ENCODE data around the gene CECR2. TPM values are rescaled to one million over a fixed set of nuclear protein-coding genes. Genes with fewer than 3 reads are reported as not detected.

CECR2 gene
- total and polyA plus RNA-seq, 2 of the 8 experiments (the other 6 are each of a cell fraction or from before 2014, with no cell fraction given) = 18.3 to 123 TPM

DNA sequence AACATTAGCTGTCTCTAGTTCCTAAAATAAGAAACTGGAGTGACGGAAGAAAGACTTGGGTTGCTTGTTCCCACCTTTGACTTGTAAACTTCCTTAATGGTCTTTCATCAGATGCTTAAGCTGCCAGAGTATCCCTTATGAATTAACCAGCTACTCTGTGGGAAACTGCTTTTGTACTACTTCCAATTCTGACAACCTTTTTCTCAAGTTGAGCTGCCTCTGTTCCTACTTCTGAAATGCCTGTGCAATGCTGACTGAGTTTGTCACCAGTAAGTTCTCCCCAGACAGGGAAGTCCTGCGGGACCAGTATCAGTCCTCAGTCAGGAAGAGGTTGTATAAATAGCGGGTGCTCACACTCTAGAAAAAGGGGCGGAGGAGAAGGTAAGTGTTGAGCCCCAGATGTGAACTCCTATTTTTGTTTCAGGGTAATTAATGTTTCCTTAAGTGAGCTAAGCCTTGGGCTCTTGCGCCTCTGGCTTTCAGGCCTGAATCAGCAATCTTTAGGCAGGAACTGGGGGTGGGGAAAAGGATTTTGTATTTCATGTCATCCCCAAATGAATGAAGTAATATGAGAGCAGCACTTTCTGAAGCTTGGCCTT lies 67.2 kb downstream of the CECR2 start:
- Histone ChIP-seq H3K18ac (ENCODE audit: extremely low read depth, low read length) (peak overlapping the region; percentile 52), H4K91ac (replicated peaks; ENCODE audit: insufficient read length, low read length) (no peak overlapping the region), H4K20me1 (replicated peaks in 1 of 2; ENCODE audit: control insufficient read depth in 1 of 2, insufficient read depth in 2 of 2, low read length in 2 of 2) (peaks cover 18 to 35% of the 10 kb centered on the region in 2 experiments), H2BK20ac (ENCODE audit: low read length) (no peak overlapping the region), H3K9me3 (ENCODE audit: insufficient read depth in 2 of 2, low read depth in 1 of 2, low read length in 1 of 2) (no peaks in the 10 kb centered on the region), H3K23me2 (ENCODE audit: low read depth, low read length) (peaks cover 2% of the 10 kb centered on the region; the same call in 1 of the 2 replicates), H3K4me3 (ENCODE audit: extremely low read depth in 1 of 4, insufficient read depth in 2 of 4, low read depth in 3 of 4, low read length in 4 of 4) (peak overlapping the region in 2 of 4 experiments; percentile 4 to 42; a peak in 5 of 8 replicates), H2BK15ac (ENCODE audit: low read length) (no peak overlapping the region), H3K4me2 (ENCODE audit: insufficient read depth in 1 of 2, low read depth in 2 of 2, low read length in 2 of 2) (peak overlapping the region; percentile 64 to 77), H2BK120ac (replicated peaks; ENCODE audit: low read depth, low read length) (no peak overlapping the region), H3K27me3 (replicated peaks in 1 of 4; ENCODE audit: control insufficient read depth in 3 of 4, extremely low read depth in 1 of 4, insufficient read depth in 3 of 4, low read length in 3 of 4) (no peaks in the 10 kb centered on the region), H4K8ac (ENCODE audit: extremely low read depth, insufficient read depth, low read length) (no peak overlapping the region), H2BK12ac (ENCODE audit: low read depth, low read length) (no peak overlapping the region), H2AFZ (ENCODE audit: low read length) (no peak overlapping the region), H2AK5ac (ENCODE audit: low read depth, low read length) (no peak overlapping the region), H3K79me2 (ENCODE audit: control insufficient read depth in 1 of 2, insufficient read depth in 2 of 2, low read length in 2 of 2) (peaks cover 27 to 99% of the 10 kb centered on the region in 2 experiments), H3K36me3 (ENCODE audit: control insufficient read depth in 2 of 4, insufficient read depth in 4 of 4, low read length in 3 of 4) (no peaks in the 10 kb centered on the region; a peak in 1 of 8 replicates), H3K9ac (replicated peaks in 1 of 4; ENCODE audit: extremely low read depth in 1 of 4, low read depth in 3 of 4, low read length in 3 of 4) (no peak overlapping the region), H4K5ac (ENCODE audit: insufficient read length, low read depth, low read length) (no peak overlapping the region), H3K79me1 (ENCODE audit: low read depth, low read length) (peaks cover 11% of the 10 kb centered on the region), H3K56ac (replicated peaks; ENCODE audit: insufficient read length, low read depth, low read length) (no peak overlapping the region), H3K23ac (ENCODE audit: insufficient read length) (no peak overlapping the region), H2BK5ac (ENCODE audit: low read depth, low read length) (0 out of 2 replicates have a peak overlapping the region, but pooled peaks have one; percentile 36), H3K27ac (ENCODE audit: low read depth, low read length) (no peak overlapping the region), H3K4me1 (replicated peaks in 1 of 4; ENCODE audit: control insufficient read depth in 3 of 4, insufficient read depth in 4 of 4, low read length in 3 of 4) (peaks cover 12 to 31% (median 19%) of the 10 kb centered on the region in 4 experiments), H3K14ac (ENCODE audit: insufficient read length) (no peak overlapping the region), H3K4ac (replicated peaks; ENCODE audit: insufficient read length, low read depth, low read length) (no peak overlapping the region)
- 40% methylated on average over 5 of the region's 5 CpGs; no CpG with 5 or more reads in 1 of the 2 experiments for whole genome bisulfite sequencing, 2 experiments (ENCODE audit: extremely low coverage in 1 of 2, insufficient coverage in 1 of 2, insufficient read length in 1 of 2, insufficient replicate concordance in 2 of 2, low coverage in 1 of 2, low lambda C conversion rate in 2 of 2, missing lambda C conversion rate in 1 of 2)
- FAIRE-seq (no peak), DNase-seq (ENCODE audit: low read depth in 1 of 2, low spot score in 2 of 2) (no peak)
- ChIA-PET CTCF (ENCODE audit: partially characterized antibody) (interaction anchor here (0.7 to 2.5 kb wide), 4 partner anchors 9 to 68 kb away, joined by 3 to 18 read pairs (median 6); no protein-coding TSS in a partner anchor), POLR2A (ENCODE audit: partially characterized antibody) (interaction anchor here (0.9 to 2.0 kb wide), 7 partner anchors 15 to 67 kb away, joined by 3 to 6 read pairs (median 3); partner anchors contain the start of gene CECR2)
- TF ChIP-seq SP2 (IDR thresholded peaks at IDR 0.05; ENCODE audit: low read length) (no peak), TAF1 (IDR thresholded peaks at IDR 0.05; ENCODE audit: low read depth, low read length) (no peak)
